HEK293 (cell line): ENCODE results near the gene NTRK3.

Source experiments
- CTCF ChIA-PET: fragments of 350-600 bp; formaldehyde crosslinking; extraction: SDS; loops from one replicate; lab custom pipeline; 2021; ENCODE audit warnings: antibody characterized with exemption; lab: Yijun Ruan, JAX
- POLR2A ChIA-PET: fragments of 300-600 bp; formaldehyde crosslinking; extraction: SDS; loops from one replicate; lab custom pipeline; 2020; ENCODE audit warnings: antibody characterized with exemption, inconsistent platforms; lab: Yijun Ruan, JAX
- H3K27ac ChIP-seq: fragments of 200-500 bp; sonication (Bioruptor generic); 2 replicates; pipeline ENCODE4 v1.5.1; 2014; ENCODE audit warnings: low read depth, low read length, control low read depth, inconsistent platforms; ENCODE audit errors: extremely low read depth
- H3K36me3 ChIP-seq, 2 experiments: fragments of 200-500 bp in 1 of 2; sonication (Bioruptor generic) in 1 of 2; 1 replicate in 1 of 2; 2 replicates in 1 of 2; pipeline ENCODE4 v1.5.1; 2014 to 2017; ENCODE audit warnings: inconsistent platforms in 2 of 2, low read length in 2 of 2; ENCODE audit not compliant: control insufficient read depth in 2 of 2, insufficient read depth in 1 of 2
- H3K4me1 ChIP-seq: fragments of 200-500 bp; sonication (Bioruptor generic); 2 replicates; pipeline ENCODE4 v1.5.1; 2014; ENCODE audit warnings: mild to moderate bottlenecking, low read length, inconsistent platforms; ENCODE audit not compliant: control insufficient read depth, insufficient read depth
- H3K4me3 ChIP-seq: 2 replicates; pipeline ENCODE4 v1.5.1; 2011; ENCODE audit warnings: low read depth, mild to moderate bottlenecking, control low read depth, low read length, moderate library complexity
- H3K9me3 ChIP-seq: fragments of 200-500 bp; sonication (Bioruptor generic); 2 replicates; pipeline ENCODE4 v1.5.1; 2014; ENCODE audit warnings: low read depth, low read length, inconsistent platforms; ENCODE audit not compliant: control insufficient read depth, insufficient read depth
- PRDM10 ChIP-seq: fragments of 450-650 bp; formaldehyde crosslinking; IDR thresholded peaks from 2 replicates; pipeline ENCODE4 v1.5.1; 2016; ENCODE audit warnings: missing biosample characterization, missing genetic modification characterization
- SCRT2 ChIP-seq: fragments of 450-650 bp; formaldehyde crosslinking; IDR thresholded peaks from 2 replicates; pipeline ENCODE4 v1.5.1; 2016; ENCODE audit warnings: missing biosample characterization, missing genetic modification characterization
- ZBTB17 ChIP-seq: fragments of 450-650 bp; formaldehyde crosslinking; IDR thresholded peaks from 2 replicates; pipeline ENCODE4 v1.5.1; 2016; ENCODE audit warnings: missing biosample characterization, missing genetic modification characterization
- ZBTB21 ChIP-seq: fragments of 450-650 bp; formaldehyde crosslinking; IDR thresholded peaks from 2 replicates; pipeline ENCODE4 v1.5.1; 2017; ENCODE audit warnings: missing biosample characterization, missing genetic modification characterization
- ZBTB44 ChIP-seq: fragments of 450-650 bp; IDR thresholded peaks from 2 replicates; pipeline ENCODE4 v1.5.1; 2018; ENCODE audit warnings: missing biosample characterization, mild to moderate bottlenecking, missing genetic modification characterization
- ZIC2 ChIP-seq: fragments of 450-650 bp; formaldehyde crosslinking; IDR thresholded peaks from 2 replicates; pipeline ENCODE4 v1.5.1; 2016; ENCODE audit warnings: missing biosample characterization, missing genetic modification characterization
- ZNF157 ChIP-seq: fragments of 450-650 bp; formaldehyde crosslinking; IDR thresholded peaks from 2 replicates; pipeline ENCODE4 v1.5.1; 2016; ENCODE audit warnings: missing biosample characterization, missing genetic modification characterization
- ZNF274 ChIP-seq, 2 experiments: fragments of 200-500 bp in 1 of 2; fragments of 450-650 bp in 1 of 2; sonication (Bioruptor generic) in 1 of 2; formaldehyde crosslinking in 1 of 2; IDR thresholded peaks; 2 replicates each; pipeline versions ENCODE4 v1.5.1 to v1.6.1; 2014 to 2016; ENCODE audit warnings: borderline replicate concordance in 1 of 2, inconsistent platforms in 1 of 2, low read length in 1 of 2, missing biosample characterization in 1 of 2, missing genetic modification characterization in 1 of 2
- ZNF280C ChIP-seq: fragments of 450-650 bp; formaldehyde crosslinking; IDR thresholded peaks from 2 replicates; pipeline ENCODE4 v1.5.1; 2016; ENCODE audit warnings: missing biosample characterization, missing genetic modification characterization
- ZNF280D ChIP-seq: fragments of 450-650 bp; formaldehyde crosslinking; IDR thresholded peaks from 2 replicates; pipeline ENCODE4 v1.5.1; 2016; ENCODE audit warnings: missing biosample characterization, missing genetic modification characterization
- ZNF324 ChIP-seq: fragments of 450-650 bp; formaldehyde crosslinking; IDR thresholded peaks from 2 replicates; pipeline ENCODE4 v1.5.1; 2016; ENCODE audit warnings: missing biosample characterization, missing genetic modification characterization
- ZNF433 ChIP-seq: fragments of 450-650 bp; formaldehyde crosslinking; IDR thresholded peaks from 2 replicates; pipeline ENCODE4 v1.5.1; 2016; ENCODE audit warnings: missing biosample characterization, missing genetic modification characterization, low read depth
- ZNF48 ChIP-seq: fragments of 450-650 bp; formaldehyde crosslinking; IDR thresholded peaks from 2 replicates; pipeline ENCODE4 v1.5.1; 2016; ENCODE audit warnings: missing biosample characterization, missing genetic modification characterization
- ZNF561 ChIP-seq: fragments of 450-650 bp; IDR thresholded peaks from 2 replicates; pipeline ENCODE4 v1.5.1; 2018; ENCODE audit warnings: missing biosample characterization, missing genetic modification characterization, borderline replicate concordance
- ZNF629 ChIP-seq: fragments of 450-650 bp; formaldehyde crosslinking; IDR thresholded peaks from 2 replicates; pipeline ENCODE4 v1.5.1; 2017; ENCODE audit warnings: missing biosample characterization, missing genetic modification characterization
- ZNF660 ChIP-seq: fragments of 450-650 bp; IDR thresholded peaks from 2 replicates; pipeline ENCODE4 v1.5.1; 2018; ENCODE audit warnings: missing biosample characterization, mild to moderate bottlenecking, missing genetic modification characterization
- ZNF701 ChIP-seq: fragments of 450-650 bp; formaldehyde crosslinking; IDR thresholded peaks from 2 replicates; pipeline ENCODE4 v1.5.1; 2016; ENCODE audit warnings: missing biosample characterization, missing genetic modification characterization
- ZSCAN16 ChIP-seq: fragments of 450-650 bp; formaldehyde crosslinking; IDR thresholded peaks from 2 replicates; pipeline ENCODE4 v1.5.1; 2016; ENCODE audit warnings: missing biosample characterization, missing genetic modification characterization
- ZSCAN23 ChIP-seq: fragments of 450-650 bp; formaldehyde crosslinking; IDR thresholded peaks from 2 replicates; pipeline ENCODE4 v1.5.1; 2016; ENCODE audit warnings: missing biosample characterization, missing genetic modification characterization
- ZSCAN5A ChIP-seq: fragments of 450-650 bp; formaldehyde crosslinking; IDR thresholded peaks from 2 replicates; pipeline ENCODE4 v1.5.1; 2016; ENCODE audit warnings: missing biosample characterization, missing genetic modification characterization
- TF ChIP-seq, protein P1 (sequence below): fragments of 450-650 bp; formaldehyde crosslinking; IDR thresholded peaks from 2 replicates; pipeline ENCODE4 v1.5.0; 2017; ENCODE audit warnings: missing biosample characterization, missing genetic modification characterization, borderline replicate concordance

The NTRK3 gene

DNA sequence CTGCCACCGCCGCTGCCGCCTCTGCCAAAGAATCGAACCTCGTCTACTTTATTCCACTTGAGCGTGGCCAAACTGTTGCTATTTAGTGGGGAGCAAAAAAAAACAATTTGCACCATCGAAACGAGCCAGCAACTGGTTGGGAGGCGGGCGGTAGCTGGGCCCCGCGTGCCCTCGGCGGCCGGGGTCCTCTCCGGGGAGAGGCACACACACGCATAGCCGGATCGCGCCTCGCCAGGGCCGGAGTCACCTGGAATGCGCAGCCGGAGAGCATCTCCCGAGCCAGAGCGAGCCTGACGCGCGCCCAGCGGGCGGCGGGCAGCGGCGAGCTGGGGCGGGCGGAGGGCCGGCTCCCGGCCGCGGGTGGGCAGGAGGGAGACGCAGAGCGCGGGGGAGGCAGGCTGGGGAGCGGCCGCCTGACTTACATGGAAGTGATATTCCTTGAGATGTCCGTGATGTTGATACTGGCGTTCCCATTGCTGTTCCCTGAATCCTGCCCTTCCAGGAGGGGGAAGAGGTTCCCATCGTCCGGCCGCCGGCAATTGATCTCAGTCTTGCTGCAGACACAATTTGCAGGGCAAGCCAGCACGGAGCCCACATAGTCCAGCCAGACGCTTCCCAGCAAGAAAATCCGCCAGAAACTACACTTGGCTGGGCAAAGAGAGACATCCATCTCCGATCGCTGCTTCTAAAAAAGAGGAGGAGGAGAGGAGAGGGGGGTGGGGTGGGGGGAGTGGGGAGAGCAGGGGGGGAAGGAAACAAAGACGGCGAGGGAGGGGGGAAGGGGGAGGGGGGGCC, 858 bp downstream of the NTRK3 start (continued):
- peak; percentile 78 for TF ChIP-seq SCRT2
- TF ChIP-seq ZNF561, result 0 out of 2 replicates have a peak, but pooled peaks have one; percentile 59
- no peak for TF ChIP-seq ZNF324 (tag by site-specific recombination)
- TF ChIP-seq ZIC2 (tag by site-specific recombination), result peak; percentile 49

DNA sequence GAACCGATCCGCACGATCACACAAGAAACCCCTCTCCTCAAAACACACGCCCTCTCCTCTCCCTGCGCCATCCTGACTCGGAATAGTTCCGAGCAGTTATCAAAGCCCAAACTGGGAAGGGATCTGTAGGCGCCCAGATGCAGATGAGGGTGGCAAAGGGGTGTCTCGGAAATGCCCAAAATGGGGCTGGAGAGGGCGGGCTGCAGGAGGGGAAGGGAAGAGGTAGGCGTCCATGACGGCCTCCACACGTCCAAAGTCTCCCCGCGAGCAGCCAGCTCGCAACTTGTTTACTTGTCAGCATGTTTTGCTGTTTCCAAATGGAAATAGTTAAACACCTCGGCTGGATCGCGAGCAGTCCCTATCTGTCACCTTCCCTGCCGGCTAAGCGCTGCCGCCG, 1.5 kb downstream of the NTRK3 start:
- POLR2A ChIA-PET, result no interaction called here
- Histone ChIP-seq H3K4me1 (no peaks in the 10 kb centered on the region; the same call in 1 of the 2 replicates), H3K9me3 (no peaks in the 10 kb centered on the region), H3K4me3 (no peak overlapping the region), H3K27ac (no peak overlapping the region), H3K36me3 (no peaks in the 10 kb centered on the region)
- CTCF ChIA-PET, result interaction anchor here (1.1 kb wide), 1 partner anchor 12 kb away, joined by 3 read pairs; no protein-coding TSS in a partner anchor
- no peak for TF ChIP-seq ZNF629 (tag by site-specific recombination)
- no peak for TF ChIP-seq ZNF48 (tag by site-specific recombination)
- no peak for TF ChIP-seq ZSCAN23 (tag by site-specific recombination)
- no peak for TF ChIP-seq ZNF433 (tag by site-specific recombination)
- no peak for TF ChIP-seq ZNF157 (tag by site-specific recombination)
- TF ChIP-seq ZBTB44 (tag by site-specific recombination), result no peak
- TF ChIP-seq, protein P1, sequence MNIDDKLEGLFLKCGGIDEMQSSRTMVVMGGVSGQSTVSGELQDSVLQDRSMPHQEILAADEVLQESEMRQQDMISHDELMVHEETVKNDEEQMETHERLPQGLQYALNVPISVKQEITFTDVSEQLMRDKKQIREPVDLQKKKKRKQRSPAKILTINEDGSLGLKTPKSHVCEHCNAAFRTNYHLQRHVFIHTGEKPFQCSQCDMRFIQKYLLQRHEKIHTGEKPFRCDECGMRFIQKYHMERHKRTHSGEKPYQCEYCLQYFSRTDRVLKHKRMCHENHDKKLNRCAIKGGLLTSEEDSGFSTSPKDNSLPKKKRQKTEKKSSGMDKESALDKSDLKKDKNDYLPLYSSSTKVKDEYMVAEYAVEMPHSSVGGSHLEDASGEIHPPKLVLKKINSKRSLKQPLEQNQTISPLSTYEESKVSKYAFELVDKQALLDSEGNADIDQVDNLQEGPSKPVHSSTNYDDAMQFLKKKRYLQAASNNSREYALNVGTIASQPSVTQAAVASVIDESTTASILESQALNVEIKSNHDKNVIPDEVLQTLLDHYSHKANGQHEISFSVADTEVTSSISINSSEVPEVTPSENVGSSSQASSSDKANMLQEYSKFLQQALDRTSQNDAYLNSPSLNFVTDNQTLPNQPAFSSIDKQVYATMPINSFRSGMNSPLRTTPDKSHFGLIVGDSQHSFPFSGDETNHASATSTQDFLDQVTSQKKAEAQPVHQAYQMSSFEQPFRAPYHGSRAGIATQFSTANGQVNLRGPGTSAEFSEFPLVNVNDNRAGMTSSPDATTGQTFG (tag by site-specific recombination), result no peak
- no peak for TF ChIP-seq ZBTB17 (tag by site-specific recombination)
- no peak for TF ChIP-seq ZSCAN5A (tag by site-specific recombination)
- TF ChIP-seq ZNF280C (tag by site-specific recombination), result no peak
- TF ChIP-seq ZNF274 (IDR thresholded peaks at IDR 0.05; ENCODE audit: low read length), result no peak
- TF ChIP-seq ZNF274 (tag by site-specific recombination; IDR thresholded peaks at IDR 0.05; ENCODE audit: borderline replicate concordance), result no peak
- TF ChIP-seq ZNF660 (tag by site-specific recombination), result no peak
- TF ChIP-seq ZNF701 (tag by site-specific recombination), result no peak
- TF ChIP-seq PRDM10 (tag by site-specific recombination), result no peak
- TF ChIP-seq ZNF280D (tag by site-specific recombination), result no peak
- TF ChIP-seq ZSCAN16, result no peak
- no peak for TF ChIP-seq ZBTB21 (tag by site-specific recombination)
